Measurements from ENCODE around the gene FEN1. TPM values are rescaled to one million over a fixed set of nuclear protein-coding genes. Genes with fewer than 3 reads are reported as not detected.

The FEN1 gene
- total and polyA plus RNA-seq, 2 of the 8 experiments (the other 6 are each of a cell fraction or from before 2014, with no cell fraction given) = 52.6 to 86.1 TPM

- CTCF ChIA-PET (ENCODE audit: partially characterized antibody) = interaction anchor here (1.2 to 9.2 kb wide), 13 partner anchors 8 to 214 kb away, joined by 4 to 168 read pairs (median 18); partner anchors contain the start of genes FEN1 and TMEM258
- H3K23ac ChIP-seq (ENCODE audit: insufficient read length) = no peak overlapping the region
- H4K20me1 ChIP-seq (replicated peaks in 1 of 2; ENCODE audit: control insufficient read depth in 1 of 2, insufficient read depth in 2 of 2, low read length in 2 of 2) = no peaks in the 10 kb centered on the region
- 0 out of 2 replicates have a peak overlapping the region, but pooled peaks have one; percentile 72 for H2BK15ac ChIP-seq (ENCODE audit: low read length)
- no peaks in the 10 kb centered on the region; the same call in 1 of the 2 replicates for H3K23me2 ChIP-seq (ENCODE audit: low read depth, low read length)
- H3K27me3 ChIP-seq (replicated peaks in 1 of 4; ENCODE audit: control insufficient read depth in 3 of 4, extremely low read depth in 1 of 4, insufficient read depth in 3 of 4, low read length in 3 of 4) = no peaks in the 10 kb centered on the region; a peak in 2 of 7 replicates
- H4K8ac ChIP-seq (ENCODE audit: extremely low read depth, insufficient read depth, low read length) = peak overlapping the region; percentile 66; the same call in 1 of the 2 replicates
- H3K27ac ChIP-seq (ENCODE audit: low read depth, low read length) = no peak overlapping the region
- H3K56ac ChIP-seq (replicated peaks; ENCODE audit: insufficient read length, low read depth, low read length) = no peak overlapping the region
- H3K4me3 ChIP-seq (ENCODE audit: extremely low read depth in 1 of 4, insufficient read depth in 2 of 4, low read depth in 3 of 4, low read length in 4 of 4) = no peak overlapping the region
- H2BK20ac ChIP-seq (ENCODE audit: low read length) = no peak overlapping the region
- H2BK5ac ChIP-seq (ENCODE audit: low read depth, low read length) = no peak overlapping the region
- no peak overlapping the region for H2AK5ac ChIP-seq (ENCODE audit: low read depth, low read length)
- H3K36me3 ChIP-seq (ENCODE audit: control insufficient read depth in 2 of 4, insufficient read depth in 4 of 4, low read length in 3 of 4) = peaks cover 0 to 7% (median 0%) of the 10 kb centered on the region in 4 experiments; a peak in 1 of 8 replicates
- H3K4ac ChIP-seq (replicated peaks; ENCODE audit: insufficient read length, low read depth, low read length) = no peak overlapping the region
- no peak overlapping the region for H4K5ac ChIP-seq (ENCODE audit: insufficient read length, low read depth, low read length)
- H2AFZ ChIP-seq (ENCODE audit: low read length) = no peak overlapping the region
- no peaks in the 10 kb centered on the region for H3K79me2 ChIP-seq (ENCODE audit: control insufficient read depth in 1 of 2, insufficient read depth in 2 of 2, low read length in 2 of 2)
- H3K79me1 ChIP-seq (ENCODE audit: low read depth, low read length) = no peaks in the 10 kb centered on the region
- WGBS, 2 experiments (ENCODE audit: extremely low coverage in 1 of 2, insufficient coverage in 1 of 2, insufficient read length in 1 of 2, insufficient replicate concordance in 2 of 2, low coverage in 1 of 2, low lambda C conversion rate in 2 of 2, missing lambda C conversion rate in 1 of 2) = 89% methylated on average over 15 of the region's 15 CpGs; no CpG with 5 or more reads in 1 of the 2 experiments
- no peak overlapping the region for H2BK120ac ChIP-seq (replicated peaks; ENCODE audit: low read depth, low read length)
- no peak overlapping the region for H2BK12ac ChIP-seq (ENCODE audit: low read depth, low read length)
- H3K9ac ChIP-seq (replicated peaks in 1 of 4; ENCODE audit: extremely low read depth in 1 of 4, low read depth in 3 of 4, low read length in 3 of 4) = no peak overlapping the region
- no peak for DNase-seq (ENCODE audit: low read depth in 1 of 2, low spot score in 2 of 2)
- H3K4me2 ChIP-seq (ENCODE audit: insufficient read depth in 1 of 2, low read depth in 2 of 2, low read length in 2 of 2) = no peak overlapping the region
- peaks cover 6 to 22% (median 10%) of the 10 kb centered on the region in 4 experiments for H3K4me1 ChIP-seq (replicated peaks in 1 of 4; ENCODE audit: control insufficient read depth in 3 of 4, insufficient read depth in 4 of 4, low read length in 3 of 4)
- TF ChIP-seq MAX (IDR thresholded peaks at IDR 0.05) (no peak), SIRT6 (IDR thresholded peaks at IDR 0.05; ENCODE audit: low read length) (no peak), YY1 (IDR thresholded peaks at IDR 0.05; ENCODE audit: low read depth, low read length) (no peak), KDM1A (IDR thresholded peaks at IDR 0.05; ENCODE audit: borderline replicate concordance, low read length) (no peak)
- no peak overlapping the region for H3K14ac ChIP-seq (ENCODE audit: insufficient read length)
- no peak overlapping the region for H4K91ac ChIP-seq (replicated peaks; ENCODE audit: insufficient read length, low read length)
- FAIRE-seq = no peak
- H3K18ac ChIP-seq (ENCODE audit: extremely low read depth, low read length) = no peak overlapping the region
- H3K9me3 ChIP-seq (ENCODE audit: insufficient read depth in 2 of 2, low read depth in 1 of 2, low read length in 1 of 2) = no peaks in the 10 kb centered on the region
- POLR2A ChIA-PET (ENCODE audit: partially characterized antibody) = interaction anchor here (0.6 to 8.9 kb wide), 4 partner anchors 13 to 344 kb away, joined by 3 to 87 read pairs (median 4); partner anchors contain the start of genes FEN1 and TMEM258
Measured at GRCh38 chr11:61745781-61746441, 46.8 kb upstream of the FEN1 start.
